Endometrium (tissue), 2 donors: Measurements from ENCODE around the gene PBX4.

Experiments
- FAIRE-seq: peaks from 2 replicates; lab custom pipeline; 2012; peaks lifted over from hg19 to GRCh38; lab: Jason Lieb, UNC
- donor health status: control.
- donor health status: control.

PBX4 gene

GRCh38 chr19:19538061-19538784 is 80.3 kb downstream of the PBX4 start, which contains the start of gene CILP2:
TSS of gene CILP2 (plus strand) at chr19:19538265. CDS start at chr19:19538350, 85 bp downstream.
- no peak for FAIRE-seq

GRCh38 chr19:19537075-19538048 is 81.1 kb downstream of the PBX4 start:
- FAIRE-seq, result no peak

GRCh38 chr19:19535311-19536191 is 82.9 kb downstream of the PBX4 start:
- FAIRE-seq, result no peak

- no peak for FAIRE-seq
Measured at GRCh38 chr19:19534556-19535265, 83.8 kb downstream of the PBX4 start.

- no peak for FAIRE-seq
Measured at GRCh38 chr19:19533841-19534240, 84.6 kb downstream of the PBX4 start.

- no peak for FAIRE-seq
Measured at GRCh38 chr19:19532806-19533701, 85.4 kb downstream of the PBX4 start.

GRCh38 chr19:19531951-19532805 is 86.3 kb downstream of the PBX4 start:
- FAIRE-seq, result no peak

GRCh38 chr19:19530889-19531288 is 87.6 kb downstream of the PBX4 start:
- FAIRE-seq, result no peak

GRCh38 chr19:19530423-19530804 is 88.1 kb downstream of the PBX4 start:
- no peak for FAIRE-seq

GRCh38 chr19:19529783-19530422 is 88.6 kb downstream of the PBX4 start:
- FAIRE-seq, result no peak

GRCh38 chr19:19528721-19529490 is 89.6 kb downstream of the PBX4 start, which contains the start of gene YJEFN3:
TSS of gene YJEFN3 (plus strand) at chr19:19528911. CDS start at chr19:19528933, 22 bp downstream.
- FAIRE-seq, result no peak

GRCh38 chr19:19527674-19528625 is 90.5 kb downstream of the PBX4 start:
- FAIRE-seq, result no peak

GRCh38 chr19:19527371-19527656 is 91.2 kb downstream of the PBX4 start:
- FAIRE-seq, result no peak

GRCh38 chr19:19526581-19527370 is 91.7 kb downstream of the PBX4 start:
- FAIRE-seq, result no peak

- no peak for FAIRE-seq
Measured at GRCh38 chr19:19525611-19526380, 92.7 kb downstream of the PBX4 start.
